Lung (tissue), 16 donors: ENCODE data around the gene NOP10. TPM values are rescaled to one million over a fixed set of nuclear protein-coding genes. Genes with fewer than 3 reads are reported as not detected.
A peak's percentile ranks its signal among the peaks of the same experiment; 100 is the strongest.
"Not testable (repeated sequence)": the region's sequence is repeated elsewhere in the genome, so short reads cannot be mapped to it uniquely, and the experiment has no call there.

Experiments
- ATAC-seq: fragments of 200-7000 bp; cut with Tn5 transposase; one replicate; pipeline ENCODE4 v1.9.1; 2020; ENCODE audit warnings: moderate number of reproducible peaks; ENCODE audit not compliant: insufficient read depth, low FRiP score
- DNase-seq, 3 donors: peaks; one replicate each; pipeline ENCODE4 v3.0.0-alpha.2; 2013 to 2017
- H3K27ac ChIP-seq, 2 donors: one replicate each; pipeline ENCODE4 v1.5.1; 2013; ENCODE audit warnings: mild to moderate bottlenecking in 2 of 2, moderate library complexity in 2 of 2, control low read depth in 1 of 2, inconsistent platforms in 1 of 2, low read depth in 1 of 2, low read length in 1 of 2
- H3K27me3 ChIP-seq, 3 donors: one replicate each; pipeline ENCODE4 v1.5.1; 2013; ENCODE audit warnings: low read length in 2 of 3; ENCODE audit not compliant: control insufficient read depth in 3 of 3, insufficient read depth in 3 of 3
- H3K36me3 ChIP-seq, 4 donors: one replicate each; pipeline ENCODE4 v1.5.1; 2013; ENCODE audit warnings: low read length in 4 of 4, mild to moderate bottlenecking in 1 of 4, moderate library complexity in 1 of 4; ENCODE audit not compliant: control insufficient read depth in 4 of 4, insufficient read depth in 4 of 4
- H3K4me1 ChIP-seq, 5 donors: one replicate each; pipeline ENCODE4 v1.5.1; 2013; ENCODE audit warnings: low read length in 5 of 5, mild to moderate bottlenecking in 2 of 5, moderate library complexity in 1 of 5; ENCODE audit not compliant: control insufficient read depth in 5 of 5, insufficient read depth in 5 of 5
- H3K4me3 ChIP-seq: one replicate; pipeline ENCODE4 v1.5.1; 2013; ENCODE audit warnings: mild to moderate bottlenecking, control low read depth, moderate library complexity
- H3K9ac ChIP-seq, 2 donors: one replicate each; pipeline ENCODE4 v1.5.1; 2013; ENCODE audit warnings: low read length in 2 of 2, control low read depth in 1 of 2; ENCODE audit not compliant: insufficient read depth in 1 of 2
- H3K9me3 ChIP-seq, 4 donors: one replicate each; pipeline ENCODE4 v1.5.1; 2013; ENCODE audit warnings: low read length in 3 of 4, mild to moderate bottlenecking in 1 of 4, moderate library complexity in 1 of 4; ENCODE audit not compliant: control insufficient read depth in 4 of 4, insufficient read depth in 3 of 4
- WGBS, 2 donors: extraction: QIAGEN DNeasy Blood & Tissue Kit; methylation state at CpG; one replicate each; pipeline ENCODE4 v1.1.7; 2013; 5-methylcytosine and 5-hydroxymethylcytosine counted together
- long read RNA-seq, 5 donors: transcript quantifications; one replicate each; lab custom pipeline, GENCODE V29; 2026
- polyA plus RNA-seq, 2 donors: library from polyadenylated mRNA; stranded (reverse); fragments of 200-250 nt; gene quantifications; one replicate each; pipeline ENCODE4 v1.2.1, GENCODE V29; 2013
- total RNA-seq, 2 donors: library from RNA; depleted of rRNA in 1 of 2; stranded (reverse); fragments of >200 nt in 1 of 2; gene quantifications; one replicate each; pipeline ENCODE4 v1.2.1, GENCODE V29; 2014 to 2021
- TF ChIP-seq, protein P1 (sequence below): IDR thresholded peaks from 2 replicates; pipeline ENCODE4 v1.5.1; 2012; ENCODE audit warnings: mild to moderate bottlenecking; ENCODE audit errors: control extremely low read depth, extremely low read depth
- donor health status: control.
- donor health status: control.
- donor health status: Bipolar disorder and iron deficiency.
- donor health status: healthy.
- donor health status: DM: yes; HTN: yes; CAD: no.

The NOP10 gene
- 100 to 1,000 TPM; 103 to 136 TPM for total RNA-seq
- polyA plus RNA-seq = 100 to 1,000 TPM; 329 to 509 TPM
- long read RNA-seq, donor 1, transcript NOP10-201 (2 exons, 554 nt) = major isoform, 131 of 141 reads
- long read RNA-seq, donor 1, partial matches to known transcripts = 10 of 141 reads
- long read RNA-seq, donor 1, other reads (novel, unspliced or antisense) = 0 of 141 reads
- long read RNA-seq, donor 2, transcript NOP10-201 (2 exons, 554 nt) = major isoform, 50 of 63 reads
- long read RNA-seq, donor 2, partial matches to known transcripts = 13 of 63 reads
- long read RNA-seq, donor 2, other reads (novel, unspliced or antisense) = 0 of 63 reads
- long read RNA-seq, donor 3, transcript NOP10-201 (2 exons, 554 nt) = major isoform, 84 of 84 reads
- long read RNA-seq, donor 3, partial matches to known transcripts = 0 of 84 reads
- long read RNA-seq, donor 3, other reads (novel, unspliced or antisense) = 0 of 84 reads
- long read RNA-seq, donor 4, transcript NOP10-201 (2 exons, 554 nt) = major isoform, 83 of 83 reads
- long read RNA-seq, donor 4, partial matches to known transcripts = 0 of 83 reads
- long read RNA-seq, donor 4, other reads (novel, unspliced or antisense) = 0 of 83 reads
- long read RNA-seq, donor 5, transcript NOP10-201 (2 exons, 554 nt) = major isoform, 168 of 168 reads
- long read RNA-seq, donor 5, partial matches to known transcripts = 0 of 168 reads
- long read RNA-seq, donor 5, other reads (novel, unspliced or antisense) = 0 of 168 reads

DNA sequence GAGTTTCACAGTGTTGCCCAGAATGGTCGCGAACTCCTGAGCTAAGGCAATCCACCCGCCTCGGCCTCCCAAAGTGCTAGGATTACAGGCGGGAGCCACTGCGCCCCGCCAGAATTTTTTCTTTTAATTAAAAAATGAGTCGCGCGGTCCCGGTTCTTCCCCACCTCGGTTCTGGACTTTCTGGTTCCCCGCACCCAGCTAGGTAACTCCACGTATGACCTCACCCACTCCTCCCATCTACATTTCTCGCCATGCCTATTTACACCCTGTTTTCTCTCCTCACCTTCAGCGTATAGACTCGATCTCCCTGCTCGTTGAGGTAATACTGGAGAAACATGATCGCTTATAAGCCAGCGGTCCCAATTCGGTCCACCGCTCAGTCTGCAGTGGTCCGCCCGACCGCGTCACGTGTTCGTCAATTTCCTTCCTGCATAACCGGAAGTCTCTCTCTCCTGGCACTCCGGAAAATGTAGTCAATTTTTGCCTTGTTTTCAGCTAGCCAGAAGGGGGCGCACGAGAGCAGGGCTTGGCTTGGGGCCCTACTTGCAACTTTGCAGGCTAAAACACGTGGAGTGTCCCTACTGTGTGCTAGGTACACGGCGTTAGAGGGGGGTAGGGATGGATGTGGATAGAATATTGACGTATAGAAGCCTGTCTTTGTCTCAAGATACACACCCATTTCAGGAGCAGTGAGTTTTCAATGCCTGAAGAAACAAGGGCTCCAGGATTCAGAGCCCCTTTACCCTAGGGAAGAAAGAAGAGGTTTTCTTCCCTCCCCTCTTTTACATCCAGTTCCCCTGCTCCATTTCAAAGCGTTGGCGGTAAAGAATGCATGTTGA is at the start of gene NOP10, which contains the start of gene NUTM1:
TSS of gene NOP10 (minus strand) at position 400 of the 839 bp plus-strand sequence. CDS start at position 337, 63 bp downstream.
TSS of gene NUTM1 (plus strand) at position 579 of the 839 bp plus-strand sequence. CDS start 382 bp downstream, outside the sequence.
- Histone ChIP-seq H3K9ac (peak within 1 kb of the TSS; percentile 65 to 90), H3K4me3 (peak within 1 kb of the TSS; percentile 64), H3K27me3 (no peaks in the 10 kb centered on the region), H3K9me3 (no peaks in the 10 kb centered on the region), H3K36me3 (peaks cover 0 to 15% (median 3%) of the 10 kb centered on the region in 4 donors), H3K4me1 (peaks cover 0 to 6% (median 0%) of the 10 kb centered on the region in 5 donors), H3K27ac (peak within 1 kb of the TSS; percentile 91 to 92)
- ATAC-seq (peak; percentile 99), DNase-seq (peak; percentile 94 to 96 (median 94))
- TF ChIP-seq, protein P1, sequence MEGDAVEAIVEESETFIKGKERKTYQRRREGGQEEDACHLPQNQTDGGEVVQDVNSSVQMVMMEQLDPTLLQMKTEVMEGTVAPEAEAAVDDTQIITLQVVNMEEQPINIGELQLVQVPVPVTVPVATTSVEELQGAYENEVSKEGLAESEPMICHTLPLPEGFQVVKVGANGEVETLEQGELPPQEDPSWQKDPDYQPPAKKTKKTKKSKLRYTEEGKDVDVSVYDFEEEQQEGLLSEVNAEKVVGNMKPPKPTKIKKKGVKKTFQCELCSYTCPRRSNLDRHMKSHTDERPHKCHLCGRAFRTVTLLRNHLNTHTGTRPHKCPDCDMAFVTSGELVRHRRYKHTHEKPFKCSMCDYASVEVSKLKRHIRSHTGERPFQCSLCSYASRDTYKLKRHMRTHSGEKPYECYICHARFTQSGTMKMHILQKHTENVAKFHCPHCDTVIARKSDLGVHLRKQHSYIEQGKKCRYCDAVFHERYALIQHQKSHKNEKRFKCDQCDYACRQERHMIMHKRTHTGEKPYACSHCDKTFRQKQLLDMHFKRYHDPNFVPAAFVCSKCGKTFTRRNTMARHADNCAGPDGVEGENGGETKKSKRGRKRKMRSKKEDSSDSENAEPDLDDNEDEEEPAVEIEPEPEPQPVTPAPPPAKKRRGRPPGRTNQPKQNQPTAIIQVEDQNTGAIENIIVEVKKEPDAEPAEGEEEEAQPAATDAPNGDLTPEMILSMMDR = peak; percentile 91
- 2% methylated on average over 38 of the region's 38 CpGs for WGBS, 2 donors

DNA sequence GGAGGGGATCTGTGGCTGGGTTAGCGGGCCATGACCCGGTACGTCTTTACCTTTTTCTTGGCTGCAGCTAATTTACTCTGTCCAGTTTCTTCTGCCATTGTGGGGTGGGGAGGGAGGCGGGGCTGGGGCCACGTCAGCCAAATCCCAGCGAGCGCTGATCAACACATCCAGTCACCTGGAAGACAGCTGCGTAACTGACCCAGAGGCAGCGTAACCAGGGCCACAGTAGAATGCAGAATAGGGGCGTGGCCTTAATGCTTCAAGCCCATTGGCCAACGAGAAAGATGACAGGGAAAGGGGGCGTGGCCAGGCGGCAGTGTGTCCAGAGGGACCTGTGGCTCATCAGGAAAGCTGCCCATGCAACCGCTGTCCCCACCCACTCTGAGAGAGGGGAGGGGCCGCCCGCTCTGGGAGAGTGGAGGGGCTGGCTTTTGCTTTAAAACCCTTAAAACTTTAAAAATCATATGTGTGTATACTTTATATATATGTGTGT is 46.7 kb upstream of the NOP10 start:
- not testable (repeated sequence) for DNase-seq, H3K9me3 ChIP-seq, H3K27me3 ChIP-seq, H3K4me1 ChIP-seq, H3K9ac ChIP-seq, H3K27ac ChIP-seq, H3K4me3 ChIP-seq, H3K36me3 ChIP-seq, ATAC-seq
- WGBS, 2 donors = no CpG with 5 or more reads among the region's 16 CpGs

DNA sequence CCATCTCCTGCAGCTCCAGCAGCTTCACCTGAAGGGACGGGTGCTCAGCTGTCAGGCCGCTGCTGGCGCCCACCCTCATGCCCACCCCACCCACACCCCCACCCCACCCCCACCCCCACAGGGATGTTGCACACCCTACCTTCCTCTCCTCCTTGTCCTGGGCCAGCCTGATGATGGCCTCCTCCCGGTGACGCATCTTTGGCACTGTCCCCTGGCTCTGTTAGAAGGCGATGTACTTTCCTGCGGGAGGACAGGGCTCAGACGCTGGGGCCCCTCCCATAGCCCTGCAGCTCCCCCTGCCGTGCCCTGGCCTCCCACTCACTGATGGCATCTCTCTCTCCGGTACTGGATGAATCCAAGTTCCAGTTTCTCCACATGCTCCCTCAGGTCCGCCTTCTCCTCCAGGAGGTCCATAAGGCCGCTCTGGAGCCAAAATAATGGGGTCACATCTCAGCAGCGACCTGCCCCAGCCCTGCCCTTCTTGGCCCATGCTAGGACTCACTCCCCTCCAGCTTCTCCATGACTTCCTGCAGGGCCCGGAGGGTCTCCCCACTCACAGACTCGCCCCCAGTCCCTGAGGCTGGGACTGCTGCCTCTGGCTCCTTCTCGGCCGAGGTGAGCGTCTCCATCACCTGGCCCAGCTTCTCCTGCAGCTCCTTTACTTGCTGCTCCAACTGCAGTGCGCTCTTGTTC is 39.0 kb upstream of the NOP10 start:
- H3K27me3 ChIP-seq, H3K9ac ChIP-seq, H3K4me3 ChIP-seq, ATAC-seq, H3K9me3 ChIP-seq, H3K4me1 ChIP-seq, H3K36me3 ChIP-seq, DNase-seq, H3K27ac ChIP-seq: not testable (repeated sequence)
- no CpG with 5 or more reads among the region's 19 CpGs for WGBS, 2 donors

- not testable (repeated sequence) for H3K27ac ChIP-seq, H3K36me3 ChIP-seq, H3K4me3 ChIP-seq, H3K4me1 ChIP-seq, H3K9ac ChIP-seq, H3K9me3 ChIP-seq, DNase-seq, H3K27me3 ChIP-seq, ATAC-seq
- 91 to 95% methylated on average over 4 of the region's 4 CpGs for WGBS, 2 donors
These were observed 37.6 kb upstream of the NOP10 start for GRCh38 chr15:34380491-34380890.
